ENCODE measurements around the gene WDR70.

The WDR70 gene

DNA sequence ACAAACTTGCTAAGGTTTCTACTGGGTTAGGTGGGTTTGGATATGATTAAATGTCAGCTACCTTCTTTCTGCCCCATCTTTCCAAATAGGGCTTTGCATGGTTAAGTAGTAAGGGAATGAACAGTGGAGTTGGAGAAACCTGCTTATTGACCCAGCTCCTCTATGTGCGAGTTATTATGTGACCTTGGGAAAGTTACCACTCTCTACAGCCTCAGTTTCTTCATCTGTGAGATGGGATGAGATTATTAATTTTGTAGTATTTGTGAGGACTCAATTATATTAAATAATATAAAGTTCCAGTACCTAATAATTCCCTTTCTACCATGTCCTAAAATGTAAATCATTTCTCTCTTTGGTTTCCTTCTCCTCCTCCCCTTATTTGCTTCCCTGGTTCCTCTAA is 337.3 kb downstream of the WDR70 start:
- Histone ChIP-seq H3K56ac (ENCODE audit: low read length) (no peak overlapping the region), H3K18ac (ENCODE audit: low read length) (no peak overlapping the region), H2BK5ac (ENCODE audit: low read length) (no peak overlapping the region), H3K27ac (ENCODE audit: low read depth, low read length) (no peak overlapping the region), H3K79me2 (ENCODE audit: control insufficient read depth, insufficient read depth, low read length) (no peaks in the 10 kb centered on the region), H3K23ac (ENCODE audit: low read length) (no peak overlapping the region), H3K4me2 (ENCODE audit: low read length) (no peak overlapping the region), H3K4me3 (ENCODE audit: low read length) (no peak overlapping the region), H3K9ac (ENCODE audit: low read length) (no peak overlapping the region), H2AK5ac (ENCODE audit: low read length) (no peak overlapping the region), H3K4ac (ENCODE audit: low read depth, low read length) (no peak overlapping the region), H2BK120ac (ENCODE audit: low read depth, low read length) (no peak overlapping the region), H4K8ac (ENCODE audit: low read depth, low read length) (no peak overlapping the region), H3K79me1 (ENCODE audit: low read length) (no peaks in the 10 kb centered on the region), H3K36me3 (ENCODE audit: control insufficient read depth, insufficient read depth, low read length) (no peaks in the 10 kb centered on the region), H3K27me3 (ENCODE audit: insufficient read depth, low read length, poor library complexity) (no peaks in the 10 kb centered on the region), H4K5ac (ENCODE audit: low read length) (no peak overlapping the region), H2BK15ac (replicated peaks; ENCODE audit: low read depth) (no peak overlapping the region), H3K4me1 (ENCODE audit: control insufficient read depth, low read depth, low read length) (no peaks in the 10 kb centered on the region)
- no CpG with 5 or more reads among the region's 1 CpG for WGBS (ENCODE audit: extremely low coverage, insufficient coverage, low lambda C conversion rate)
- DNase-seq, result no peak

- no peak overlapping the region for H3K27ac ChIP-seq (ENCODE audit: low read depth, low read length)
- no peak overlapping the region for H3K9ac ChIP-seq (ENCODE audit: low read length)
- H3K18ac ChIP-seq (ENCODE audit: low read length), result no peak overlapping the region
- no peaks in the 10 kb centered on the region for H3K79me1 ChIP-seq (ENCODE audit: low read length)
- H3K23ac ChIP-seq (ENCODE audit: low read length), result no peak overlapping the region
- no peak overlapping the region for H4K8ac ChIP-seq (ENCODE audit: low read depth, low read length)
- no CpG with 5 or more reads among the region's 2 CpGs for WGBS (ENCODE audit: extremely low coverage, insufficient coverage, low lambda C conversion rate)
- H3K36me3 ChIP-seq (ENCODE audit: control insufficient read depth, insufficient read depth, low read length), result no peaks in the 10 kb centered on the region
- DNase-seq, result no peak
- H3K4me3 ChIP-seq (ENCODE audit: low read length), result no peak overlapping the region
- no peaks in the 10 kb centered on the region for H3K27me3 ChIP-seq (ENCODE audit: insufficient read depth, low read length, poor library complexity)
- H4K5ac ChIP-seq (ENCODE audit: low read length), result no peak overlapping the region
- H3K4ac ChIP-seq (ENCODE audit: low read depth, low read length), result no peak overlapping the region
- H3K4me1 ChIP-seq (ENCODE audit: control insufficient read depth, low read depth, low read length), result no peaks in the 10 kb centered on the region
- H3K56ac ChIP-seq (ENCODE audit: low read length), result no peak overlapping the region
- H2BK15ac ChIP-seq (replicated peaks; ENCODE audit: low read depth), result no peak overlapping the region
- no peaks in the 10 kb centered on the region for H3K79me2 ChIP-seq (ENCODE audit: control insufficient read depth, insufficient read depth, low read length)
- no peak overlapping the region for H2AK5ac ChIP-seq (ENCODE audit: low read length)
- H2BK5ac ChIP-seq (ENCODE audit: low read length), result no peak overlapping the region
- no peak overlapping the region for H3K4me2 ChIP-seq (ENCODE audit: low read length)
- no peak overlapping the region for H2BK120ac ChIP-seq (ENCODE audit: low read depth, low read length)
Measured at GRCh38 chr5:37717276-37717612, 338.1 kb downstream of the WDR70 start.

DNA sequence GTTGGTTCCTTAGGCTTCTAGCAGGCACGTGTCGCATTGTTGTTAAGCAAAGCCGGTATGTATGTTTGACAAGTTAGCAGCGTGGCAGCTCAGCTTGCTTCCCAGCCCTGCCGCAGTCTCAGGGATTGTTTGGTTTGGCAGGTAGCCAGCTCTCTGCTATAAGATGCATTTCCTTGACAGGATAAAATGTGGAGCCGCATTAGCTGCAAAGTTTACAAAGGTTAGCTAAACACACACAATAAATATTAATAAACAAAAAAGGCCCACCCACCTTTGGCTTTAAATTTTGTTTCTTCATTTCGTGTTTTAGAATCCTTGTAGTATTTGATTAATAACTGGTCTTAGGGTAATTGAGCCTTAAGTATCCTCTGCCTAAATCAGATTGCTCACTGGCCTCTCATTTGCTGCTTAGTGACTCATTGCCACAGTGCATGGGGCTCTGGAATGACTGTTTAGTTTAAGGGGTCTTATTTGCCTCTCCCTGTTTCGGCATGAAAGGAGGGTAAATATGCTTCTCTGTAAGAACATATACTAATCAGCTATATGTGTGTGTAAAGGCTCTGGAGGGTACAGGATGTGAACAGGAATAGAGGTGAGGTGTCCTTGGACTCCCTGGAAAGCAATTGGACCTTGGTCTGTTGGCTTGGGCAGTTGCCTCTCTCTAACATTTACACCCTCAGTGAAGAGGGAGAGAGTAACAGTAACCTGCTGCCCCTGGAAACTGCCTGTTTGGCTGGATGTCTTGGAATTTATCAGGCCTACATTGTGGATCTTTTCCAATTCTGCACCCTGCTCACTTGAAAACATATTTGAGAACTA is 338.7 kb downstream of the WDR70 start:
- DNase-seq, result peak; percentile 10
- WGBS (ENCODE audit: extremely low coverage, insufficient coverage, low lambda C conversion rate), result no CpG with 5 or more reads among the region's 8 CpGs

GRCh38 chr5:37720550-37720952 is 341.4 kb downstream of the WDR70 start:
- Histone ChIP-seq H3K79me1 (ENCODE audit: low read length) (no peaks in the 10 kb centered on the region), H3K4me1 (ENCODE audit: control insufficient read depth, low read depth, low read length) (no peaks in the 10 kb centered on the region), H3K4me2 (ENCODE audit: low read length) (no peak overlapping the region), H3K23ac (ENCODE audit: low read length) (no peak overlapping the region), H2BK5ac (ENCODE audit: low read length) (no peak overlapping the region), H3K79me2 (ENCODE audit: control insufficient read depth, insufficient read depth, low read length) (no peaks in the 10 kb centered on the region), H3K36me3 (ENCODE audit: control insufficient read depth, insufficient read depth, low read length) (no peaks in the 10 kb centered on the region), H2BK15ac (replicated peaks; ENCODE audit: low read depth) (no peak overlapping the region), H3K56ac (ENCODE audit: low read length) (no peak overlapping the region), H3K27ac (ENCODE audit: low read depth, low read length) (no peak overlapping the region), H4K8ac (ENCODE audit: low read depth, low read length) (no peak overlapping the region), H3K27me3 (ENCODE audit: insufficient read depth, low read length, poor library complexity) (no peaks in the 10 kb centered on the region), H3K4me3 (ENCODE audit: low read length) (no peak overlapping the region), H2BK120ac (ENCODE audit: low read depth, low read length) (no peak overlapping the region), H2AK5ac (ENCODE audit: low read length) (no peak overlapping the region), H3K9ac (ENCODE audit: low read length) (no peak overlapping the region), H4K5ac (ENCODE audit: low read length) (no peak overlapping the region), H3K18ac (ENCODE audit: low read length) (no peak overlapping the region), H3K4ac (ENCODE audit: low read depth, low read length) (no peak overlapping the region)
- DNase-seq, result no peak
- whole genome bisulfite sequencing (ENCODE audit: extremely low coverage, insufficient coverage, low lambda C conversion rate), result no CpG with 5 or more reads among the region's 2 CpGs

More for the DNA sequence above, 338.7 kb downstream of the WDR70 start:
- H4K8ac ChIP-seq (ENCODE audit: low read depth, low read length), result no peak overlapping the region
- no peak overlapping the region for H3K4me2 ChIP-seq (ENCODE audit: low read length)
- H3K4ac ChIP-seq (ENCODE audit: low read depth, low read length), result no peak overlapping the region
- no peak overlapping the region for H3K56ac ChIP-seq (ENCODE audit: low read length)
- H3K36me3 ChIP-seq (ENCODE audit: control insufficient read depth, insufficient read depth, low read length), result no peaks in the 10 kb centered on the region
- H3K27me3 ChIP-seq (ENCODE audit: insufficient read depth, low read length, poor library complexity), result no peaks in the 10 kb centered on the region
- no peak overlapping the region for H3K23ac ChIP-seq (ENCODE audit: low read length)
- no peak overlapping the region for H2BK15ac ChIP-seq (replicated peaks; ENCODE audit: low read depth)
- no peaks in the 10 kb centered on the region for H3K79me1 ChIP-seq (ENCODE audit: low read length)
- H3K18ac ChIP-seq (ENCODE audit: low read length), result no peak overlapping the region
- no peak overlapping the region for H2AK5ac ChIP-seq (ENCODE audit: low read length)
- no peak overlapping the region for H3K4me3 ChIP-seq (ENCODE audit: low read length)
- no peak overlapping the region for H2BK120ac ChIP-seq (ENCODE audit: low read depth, low read length)
- H4K5ac ChIP-seq (ENCODE audit: low read length), result no peak overlapping the region
- H3K9ac ChIP-seq (ENCODE audit: low read length), result no peak overlapping the region
- no peaks in the 10 kb centered on the region for H3K4me1 ChIP-seq (ENCODE audit: control insufficient read depth, low read depth, low read length)
- no peak overlapping the region for H3K27ac ChIP-seq (ENCODE audit: low read depth, low read length)
- H2BK5ac ChIP-seq (ENCODE audit: low read length), result no peak overlapping the region
- no peaks in the 10 kb centered on the region for H3K79me2 ChIP-seq (ENCODE audit: control insufficient read depth, insufficient read depth, low read length)

GRCh38 chr5:37721447-37721871 is 342.3 kb downstream of the WDR70 start:
- Histone ChIP-seq H2BK15ac (replicated peaks; ENCODE audit: low read depth) (no peak overlapping the region), H2BK5ac (ENCODE audit: low read length) (no peak overlapping the region), H4K5ac (ENCODE audit: low read length) (no peak overlapping the region), H4K8ac (ENCODE audit: low read depth, low read length) (no peak overlapping the region), H3K9ac (ENCODE audit: low read length) (no peak overlapping the region), H3K4ac (ENCODE audit: low read depth, low read length) (no peak overlapping the region), H2AK5ac (ENCODE audit: low read length) (no peak overlapping the region), H2BK120ac (ENCODE audit: low read depth, low read length) (no peak overlapping the region), H3K56ac (ENCODE audit: low read length) (no peak overlapping the region), H3K4me1 (ENCODE audit: control insufficient read depth, low read depth, low read length) (no peaks in the 10 kb centered on the region), H3K79me1 (ENCODE audit: low read length) (no peaks in the 10 kb centered on the region), H3K27me3 (ENCODE audit: insufficient read depth, low read length, poor library complexity) (no peaks in the 10 kb centered on the region), H3K4me3 (ENCODE audit: low read length) (no peak overlapping the region), H3K79me2 (ENCODE audit: control insufficient read depth, insufficient read depth, low read length) (no peaks in the 10 kb centered on the region), H3K23ac (ENCODE audit: low read length) (no peak overlapping the region), H3K27ac (ENCODE audit: low read depth, low read length) (no peak overlapping the region), H3K4me2 (ENCODE audit: low read length) (no peak overlapping the region), H3K36me3 (ENCODE audit: control insufficient read depth, insufficient read depth, low read length) (no peaks in the 10 kb centered on the region), H3K18ac (ENCODE audit: low read length) (no peak overlapping the region)
- no peak for DNase-seq
- WGBS (ENCODE audit: extremely low coverage, insufficient coverage, low lambda C conversion rate), result no CpG with 5 or more reads among the region's 5 CpGs
